ENCODE results near the gene LRRC8E. TPM values are rescaled to one million over a fixed set of nuclear protein-coding genes. Genes with fewer than 3 reads are reported as not detected.

LRRC8E gene
- total and polyA plus RNA-seq, 3 experiments from 2014 or later = not detected

- peak; percentile 95 to 100 (median 99) for DNase-seq
- ChIA-PET CTCF (interaction anchor here (1.1 to 8.3 kb wide), 11 partner anchors 9 to 1149 kb away, joined by 3 to 41 read pairs (median 3); partner anchors contain the start of genes MAP2K7 and TIMM44), POLR2A (interaction anchor here (0.7 to 3.0 kb wide), 9 partner anchors 8 to 291 kb away, joined by 3 to 42 read pairs (median 5); partner anchors contain the start of genes MAP2K7, PET100 and TIMM44)
- Histone ChIP-seq H3K4me3 (ENCODE audit: low read length) (peak overlapping the region; percentile 81), H3K27me3 (ENCODE audit: insufficient read depth, low read length, poor library complexity, severe bottlenecking) (peaks cover 14% of the 10 kb centered on the region), H3K27ac (ENCODE audit: low read depth, low read length) (peak overlapping the region; percentile 68), H3K36me3 (ENCODE audit: insufficient read depth, low read length) (no peaks in the 10 kb centered on the region), H3K4me1 (ENCODE audit: insufficient read depth, low read length) (peaks cover 40% of the 10 kb centered on the region), H3K9me3 (ENCODE audit: low read length) (no peaks in the 10 kb centered on the region)
- peaks cover 0 to 13% (median 0%) of the 10 kb centered on the region in 3 donors for H3K36me3 Mint-ChIP-seq
- peaks cover 26 to 61% (median 30%) of the 10 kb centered on the region in 3 donors for H3K4me1 Mint-ChIP-seq
- H3K9me3 Mint-ChIP-seq = no peaks in the 10 kb centered on the region
- H3K27ac Mint-ChIP-seq = peak overlapping the region; percentile 85 to 97 (median 92)
- H3K27me3 Mint-ChIP-seq = peaks cover 20 to 24% of the 10 kb centered on the region in 2 donors
- H3K4me3 Mint-ChIP-seq = peak overlapping the region; percentile 84 to 95 (median 86)
Observed at GRCh38 chr19:7920519-7921301, 32.4 kb downstream of the LRRC8E start.

DNA sequence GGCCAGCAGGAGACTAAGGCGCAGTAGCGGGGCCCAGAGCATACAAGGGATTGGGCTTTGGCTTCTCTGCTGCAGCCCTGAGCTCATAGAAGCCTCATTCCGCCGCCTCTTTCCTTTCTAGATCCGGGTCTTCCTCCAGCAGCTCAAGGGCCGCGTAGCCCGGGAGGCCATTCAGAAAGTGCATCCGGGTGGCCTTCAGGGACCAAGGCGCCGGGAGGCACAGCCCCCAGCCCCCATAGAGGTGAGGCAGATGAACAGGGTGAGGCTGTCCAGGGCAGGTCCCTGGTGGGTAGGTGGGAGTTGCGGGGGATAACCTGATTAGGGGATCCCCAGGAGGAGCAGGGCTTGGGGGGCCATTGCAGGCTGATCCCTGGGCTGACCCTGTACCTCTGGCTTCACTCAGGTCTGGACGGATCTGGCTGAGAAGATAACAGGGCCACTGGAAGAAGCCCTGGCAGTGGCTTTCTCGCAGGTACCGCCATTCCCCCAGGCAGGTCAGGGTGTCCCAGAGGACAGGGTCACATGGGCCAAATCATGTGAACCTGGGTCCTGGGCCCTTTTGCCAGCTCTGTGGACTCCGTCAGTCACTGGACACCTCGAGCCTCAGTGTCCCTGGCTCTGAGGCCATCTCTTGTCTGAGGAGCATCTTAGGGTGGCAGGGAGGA, 33.1 kb downstream of the LRRC8E start:
- ChIA-PET CTCF (interaction anchor here (1.1 to 8.3 kb wide), 7 partner anchors 18 to 1150 kb away, joined by 3 to 41 read pairs (median 3); partner anchors contain the start of genes MAP2K7 and TIMM44), POLR2A (interaction anchor here (0.5 to 3.0 kb wide), 6 partner anchors 8 to 292 kb away, joined by 3 to 42 read pairs (median 6); partner anchors contain the start of genes PET100 and TIMM44)
- Mint-ChIP-seq H3K9me3 (no peaks in the 10 kb centered on the region), H3K27ac (peak overlapping the region; percentile 85 to 97 (median 92)), H3K4me3 (peak overlapping the region; percentile 84 to 95 (median 86)), H3K36me3 (peaks cover 0 to 13% (median 0%) of the 10 kb centered on the region in 3 donors), H3K4me1 (peaks cover 25 to 60% (median 28%) of the 10 kb centered on the region in 3 donors), H3K27me3 (peaks cover 16 to 20% of the 10 kb centered on the region in 2 donors)
- DNase-seq = no peak
- peak overlapping the region; percentile 68 for H3K27ac ChIP-seq (ENCODE audit: low read depth, low read length)
- no peaks in the 10 kb centered on the region for H3K36me3 ChIP-seq (ENCODE audit: insufficient read depth, low read length)
- H3K9me3 ChIP-seq (ENCODE audit: low read length) = no peaks in the 10 kb centered on the region
- peak overlapping the region; percentile 81 for H3K4me3 ChIP-seq (ENCODE audit: low read length)
- H3K27me3 ChIP-seq (ENCODE audit: insufficient read depth, low read length, poor library complexity, severe bottlenecking) = peaks cover 11% of the 10 kb centered on the region
- peaks cover 39% of the 10 kb centered on the region for H3K4me1 ChIP-seq (ENCODE audit: insufficient read depth, low read length)

DNA sequence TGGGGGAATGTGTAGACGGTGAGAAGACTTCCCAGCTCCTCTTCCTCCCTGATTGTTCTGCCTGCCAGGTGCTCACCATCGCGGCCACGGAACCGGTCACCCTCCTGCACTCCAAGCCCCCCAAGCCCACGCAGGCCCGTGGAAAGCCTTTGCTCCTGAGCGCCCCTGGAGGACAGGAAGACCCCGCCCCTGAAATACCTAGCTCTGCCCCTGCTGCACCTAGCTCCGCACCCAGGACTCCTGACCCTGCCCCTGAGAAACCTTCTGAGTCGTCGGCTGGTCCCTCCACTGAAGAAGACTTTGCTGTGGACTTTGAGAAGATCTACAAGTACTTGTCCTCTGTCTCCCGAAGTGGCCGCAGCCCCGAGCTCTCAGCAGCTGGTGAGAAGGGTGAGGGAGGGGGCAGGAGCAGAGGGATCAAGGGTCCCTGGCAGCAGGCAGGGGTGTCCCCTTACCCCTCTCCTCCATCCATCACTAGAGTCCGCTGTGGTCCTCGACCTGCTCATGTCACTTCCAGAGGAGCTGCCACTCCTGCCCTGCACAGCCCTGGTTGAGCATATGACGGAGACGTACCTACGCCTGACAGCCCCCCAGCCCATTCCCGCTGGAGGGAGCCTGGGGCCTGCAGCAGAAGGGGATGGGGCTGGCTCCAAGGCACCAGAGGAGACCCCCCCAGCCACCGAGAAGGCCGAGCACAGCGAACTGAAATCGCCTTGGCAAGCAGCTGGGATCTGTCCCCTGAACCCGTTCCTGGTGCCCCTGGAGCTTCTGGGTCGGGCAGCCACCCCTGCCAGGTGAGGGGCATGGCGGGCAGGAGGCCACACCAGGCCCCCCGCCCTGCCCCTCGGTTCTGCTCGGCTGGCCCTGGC, 33.9 kb downstream of the LRRC8E start:
- peaks cover 0 to 13% (median 0%) of the 10 kb centered on the region in 3 donors for H3K36me3 Mint-ChIP-seq
- ChIA-PET POLR2A (interaction anchor here (3.0 kb wide), 1 partner anchor 21 kb away, joined by 42 read pairs; the partner anchor contains the start of gene TIMM44), CTCF (interaction anchor here (1.1 to 8.3 kb wide), 5 partner anchors 19 to 68 kb away, joined by 3 to 41 read pairs (median 11); partner anchors contain the start of genes MAP2K7 and TIMM44)
- Histone ChIP-seq H3K4me1 (ENCODE audit: insufficient read depth, low read length) (peaks cover 36% of the 10 kb centered on the region), H3K27me3 (ENCODE audit: insufficient read depth, low read length, poor library complexity, severe bottlenecking) (peaks cover 8% of the 10 kb centered on the region), H3K27ac (ENCODE audit: low read depth, low read length) (no peak overlapping the region), H3K36me3 (ENCODE audit: insufficient read depth, low read length) (no peaks in the 10 kb centered on the region), H3K4me3 (ENCODE audit: low read length) (peak overlapping the region; percentile 81), H3K9me3 (ENCODE audit: low read length) (no peaks in the 10 kb centered on the region)
- DNase-seq = no peak
- H3K27ac Mint-ChIP-seq = peak overlapping the region in 1 of 8 donors; percentile 81
- peaks cover 14 to 16% of the 10 kb centered on the region in 2 donors for H3K27me3 Mint-ChIP-seq
- H3K4me1 Mint-ChIP-seq = peaks cover 21 to 57% (median 25%) of the 10 kb centered on the region in 3 donors
- H3K4me3 Mint-ChIP-seq = peak overlapping the region in 5 of 7 donors; percentile 34 to 76 (median 49)
- H3K9me3 Mint-ChIP-seq = no peaks in the 10 kb centered on the region

DNA sequence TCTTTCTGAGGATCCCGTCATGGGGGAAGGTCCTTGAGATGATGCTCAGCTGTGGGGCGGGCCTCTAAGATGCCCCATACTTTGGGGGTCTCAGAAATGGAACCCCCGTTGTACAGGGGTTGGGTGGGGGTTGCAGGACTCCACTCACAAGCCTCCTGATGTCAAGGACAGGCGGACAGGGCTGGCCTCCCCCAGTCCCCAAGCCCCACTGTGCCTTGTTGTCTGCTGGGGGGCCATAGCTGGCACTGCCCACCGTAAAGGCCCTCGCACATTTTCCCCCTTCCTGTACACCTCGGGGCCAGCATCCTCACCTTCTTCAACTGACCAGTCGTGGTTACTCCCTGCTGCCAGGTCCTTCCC, 34.5 kb downstream of the LRRC8E start:
- ChIA-PET POLR2A (no interaction called here), CTCF (interaction anchor here (1.7 to 8.3 kb wide), 2 partner anchors 54 to 69 kb away, joined by 5 to 37 read pairs; no protein-coding TSS in a partner anchor)
- H3K9me3 Mint-ChIP-seq = no peaks in the 10 kb centered on the region
- Histone ChIP-seq H3K4me1 (ENCODE audit: insufficient read depth, low read length) (peaks cover 34% of the 10 kb centered on the region), H3K36me3 (ENCODE audit: insufficient read depth, low read length) (no peaks in the 10 kb centered on the region), H3K27ac (ENCODE audit: low read depth, low read length) (no peak overlapping the region), H3K4me3 (ENCODE audit: low read length) (no peak overlapping the region), H3K9me3 (ENCODE audit: low read length) (no peaks in the 10 kb centered on the region), H3K27me3 (ENCODE audit: insufficient read depth, low read length, poor library complexity, severe bottlenecking) (peaks cover 5% of the 10 kb centered on the region)
- H3K36me3 Mint-ChIP-seq = peaks cover 0 to 13% (median 0%) of the 10 kb centered on the region in 3 donors
- H3K27ac Mint-ChIP-seq = no peak overlapping the region
- peaks cover 21 to 54% (median 25%) of the 10 kb centered on the region in 3 donors for H3K4me1 Mint-ChIP-seq
- peak overlapping the region in 3 of 7 donors; percentile 14 to 44 (median 36) for H3K4me3 Mint-ChIP-seq
- peaks cover 13 to 16% of the 10 kb centered on the region in 2 donors for H3K27me3 Mint-ChIP-seq
- DNase-seq = no peak

- peak overlapping the region in 3 of 8 donors; percentile 11 to 64 (median 14) for H3K27ac Mint-ChIP-seq
Observed at GRCh38 chr19:7923295-7924191, 35.2 kb downstream of the LRRC8E start.

GRCh38 chr19:7924241-7924640, 35.9 kb downstream of the LRRC8E start:
- ChIA-PET POLR2A (interaction anchor here (0.6 to 1.1 kb wide), 2 partner anchors 19 to 20 kb away, joined by 3 read pairs; partner anchors contain the start of gene TIMM44), CTCF (interaction anchor here (1.0 to 1.7 kb wide), 2 partner anchors 20 to 70 kb away, joined by 5 read pairs; partner anchors contain the start of gene TIMM44)
- no peak overlapping the region for H3K27ac ChIP-seq (ENCODE audit: low read depth, low read length)
- Mint-ChIP-seq H3K27ac (no peak overlapping the region), H3K4me3 (peak overlapping the region in 4 of 7 donors; percentile 31 to 61 (median 55)), H3K4me1 (peaks cover 26 to 53% (median 29%) of the 10 kb centered on the region in 3 donors), H3K36me3 (peaks cover 0 to 13% (median 0%) of the 10 kb centered on the region in 3 donors), H3K27me3 (peaks cover 5 to 8% of the 10 kb centered on the region in 2 donors), H3K9me3 (peaks cover 0 to 2% (median 0%) of the 10 kb centered on the region in 5 donors)
- H3K36me3 ChIP-seq (ENCODE audit: insufficient read depth, low read length) = no peaks in the 10 kb centered on the region
- H3K27me3 ChIP-seq (ENCODE audit: insufficient read depth, low read length, poor library complexity, severe bottlenecking) = no peaks in the 10 kb centered on the region
- no peaks in the 10 kb centered on the region for H3K9me3 ChIP-seq (ENCODE audit: low read length)
- peaks cover 29% of the 10 kb centered on the region for H3K4me1 ChIP-seq (ENCODE audit: insufficient read depth, low read length)
- no peak overlapping the region for H3K4me3 ChIP-seq (ENCODE audit: low read length)
- no peak for DNase-seq

More at GRCh38 chr19:7923295-7924191, 35.2 kb downstream of the LRRC8E start:
- CTCF ChIA-PET = interaction anchor here (1.0 to 8.3 kb wide), 3 partner anchors 21 to 69 kb away, joined by 5 to 37 read pairs (median 5); partner anchors contain the start of gene TIMM44
- Histone ChIP-seq H3K27ac (ENCODE audit: low read depth, low read length) (no peak overlapping the region), H3K36me3 (ENCODE audit: insufficient read depth, low read length) (no peaks in the 10 kb centered on the region), H3K4me3 (ENCODE audit: low read length) (no peak overlapping the region), H3K9me3 (ENCODE audit: low read length) (no peaks in the 10 kb centered on the region), H3K27me3 (ENCODE audit: insufficient read depth, low read length, poor library complexity, severe bottlenecking) (peaks cover 5% of the 10 kb centered on the region), H3K4me1 (ENCODE audit: insufficient read depth, low read length) (peaks cover 29% of the 10 kb centered on the region)
- no peak for DNase-seq
- POLR2A ChIA-PET = interaction anchor here (0.6 to 1.1 kb wide), 2 partner anchors 19 to 20 kb away, joined by 3 read pairs; partner anchors contain the start of gene TIMM44
- H3K4me3 Mint-ChIP-seq = peak overlapping the region in 5 of 7 donors; percentile 14 to 44 (median 40)
- peaks cover 6 to 9% of the 10 kb centered on the region in 2 donors for H3K27me3 Mint-ChIP-seq
- peaks cover 0 to 13% (median 0%) of the 10 kb centered on the region in 3 donors for H3K36me3 Mint-ChIP-seq
- H3K9me3 Mint-ChIP-seq = peaks cover 0 to 2% (median 0%) of the 10 kb centered on the region in 5 donors
- peaks cover 22 to 48% (median 22%) of the 10 kb centered on the region in 3 donors for H3K4me1 Mint-ChIP-seq
